KBM-7 (cell line): ENCODE results near the gene CA7.
"Not testable (repeated sequence)": the region's sequence is repeated elsewhere in the genome, so short reads cannot be mapped to it uniquely, and the experiment has no call there.

Source experiments
- DNase-seq: peaks from one replicate; pipeline ENCODE4 v3.0.0-alpha.2; 2015
- in situ Hi-C: fragments of 300-500 bp; cut with MboI; formaldehyde crosslinking; loops from 2 replicates; pipeline ENCODE4 v1.14.3; 2020; ENCODE audit warnings: low sequenced_read_pairs, low pct_unique_long_range_greater_than_20kb, mixed read lengths

The CA7 gene

GRCh38 chr16:66863707-66864106 is 19.5 kb downstream of the CA7 start:
- in situ Hi-C loops: loop anchor here (25.0 kb wide), 1 partner anchor 451 kb away; no protein-coding TSS in a partner anchor
- DNase-seq: no peak

DNA sequence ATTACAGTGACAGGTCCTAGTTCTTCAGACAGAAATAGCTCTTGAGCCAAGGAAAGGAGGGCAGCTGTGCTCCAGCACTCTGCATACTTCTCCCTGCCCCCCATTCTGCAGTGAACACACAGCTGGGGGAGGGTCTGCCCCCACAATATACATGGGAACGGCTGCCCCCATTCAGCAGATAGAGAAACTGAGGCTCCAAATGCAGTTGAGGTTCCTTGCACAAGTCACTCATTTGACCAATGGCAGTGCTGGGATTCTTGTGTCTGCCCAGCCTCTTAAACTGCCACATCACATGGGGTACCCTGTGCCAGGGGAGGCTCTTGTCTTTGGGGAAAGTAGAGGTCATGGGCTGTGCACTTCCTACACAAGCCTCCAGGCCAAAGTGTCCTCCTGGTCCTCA is 25.2 kb downstream of the CA7 start:
- in situ Hi-C loops: loop anchor here (25.0 kb wide), 1 partner anchor 457 kb away; no protein-coding TSS in a partner anchor

DNA sequence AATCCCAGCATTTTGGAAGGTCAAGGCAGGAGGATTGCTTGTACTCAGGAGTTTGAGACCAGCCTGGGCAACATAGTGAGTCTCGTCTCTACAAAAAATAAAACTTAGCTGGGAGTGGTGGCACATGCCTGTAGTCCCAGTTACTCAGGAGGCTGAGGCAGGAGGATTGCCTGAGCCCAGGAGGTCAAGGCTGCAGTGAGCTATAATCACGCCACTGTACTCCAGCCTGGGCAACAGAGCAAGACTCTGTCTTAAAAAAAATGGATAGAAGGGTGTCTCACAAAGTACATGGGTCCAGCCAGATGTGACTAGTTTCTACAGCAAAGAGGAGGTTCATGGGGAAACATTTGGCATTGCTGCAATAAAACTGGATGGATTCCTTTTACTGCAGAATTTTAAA is 27.1 kb downstream of the CA7 start:
- DNase-seq: not testable (repeated sequence)
- in situ Hi-C loops: loop anchor here (25.0 kb wide), 1 partner anchor 459 kb away; no protein-coding TSS in a partner anchor

More for the DNA sequence above, 25.2 kb downstream of the CA7 start:
- no peak for DNase-seq

- in situ Hi-C loops: loop anchor here (25.0 kb wide), 1 partner anchor 460 kb away; no protein-coding TSS in a partner anchor
- no peak for DNase-seq
These were observed 27.6 kb downstream of the CA7 start for GRCh38 chr16:66871840-66872239.

GRCh38 chr16:66872559-66872942 is 28.3 kb downstream of the CA7 start:
- in situ Hi-C loops: loop anchor here (25.0 kb wide), 1 partner anchor 460 kb away; no protein-coding TSS in a partner anchor
- DNase-seq: no peak

DNA sequence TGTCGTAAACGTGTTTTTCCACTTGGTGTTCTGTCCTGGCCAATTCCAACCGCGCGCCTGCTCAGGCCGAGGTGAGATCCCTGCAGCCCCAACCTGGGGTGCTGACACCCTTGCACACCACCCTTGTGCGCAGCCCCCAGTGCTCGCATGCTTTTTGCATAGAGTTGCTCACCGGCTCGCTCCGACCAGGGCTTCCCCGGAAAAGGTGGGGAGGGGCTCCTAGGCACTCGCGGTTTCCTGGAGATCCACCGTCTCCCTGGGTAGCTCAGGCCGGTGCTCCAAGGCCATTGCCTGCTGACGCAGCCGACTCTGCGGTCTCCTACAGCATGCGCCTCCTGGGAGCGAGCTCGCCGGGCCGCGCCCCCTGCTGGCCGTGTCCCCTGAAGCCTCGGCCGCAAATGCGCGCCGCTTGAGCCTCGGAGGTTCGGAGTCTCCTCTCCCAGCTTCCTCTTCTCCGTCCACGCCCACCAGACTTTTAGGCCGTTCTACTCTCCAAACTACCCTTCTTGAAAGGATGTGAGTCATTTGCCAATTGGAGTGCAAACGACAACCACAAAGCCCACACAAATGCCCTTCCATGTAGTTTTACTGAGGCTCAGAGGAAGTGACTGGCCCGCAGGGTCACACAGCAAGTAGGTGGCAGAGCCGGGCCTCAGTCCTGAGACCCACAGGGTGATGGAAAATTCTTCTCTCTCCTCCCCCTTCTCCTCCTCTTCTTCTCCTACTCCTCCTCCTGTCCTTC is 28.9 kb downstream of the CA7 start:
- in situ Hi-C loops: loop anchor here (25.0 kb wide), 1 partner anchor 461 kb away; no protein-coding TSS in a partner anchor
- peak; percentile 100 for DNase-seq

GRCh38 chr16:66873685-66874055 is 29.5 kb downstream of the CA7 start:
- no peak for DNase-seq
- in situ Hi-C loops: loop anchor here (25.0 kb wide), 1 partner anchor 461 kb away; no protein-coding TSS in a partner anchor

- in situ Hi-C loops: loop anchor here (25.0 kb wide), 1 partner anchor 462 kb away; no protein-coding TSS in a partner anchor
- DNase-seq: peak; percentile 41
These were observed 30.0 kb downstream of the CA7 start for GRCh38 chr16:66874079-66874775.

GRCh38 chr16:66878067-66878466 is 33.9 kb downstream of the CA7 start:
- in situ Hi-C loops: no loop called here
- peak; percentile 84 for DNase-seq

- peak; percentile 94 for DNase-seq
- in situ Hi-C loops: no loop called here
These were observed 36.2 kb downstream of the CA7 start, which contains the start of gene PDP2 for GRCh38 chr16:66880288-66881013. PDP2 (plus strand) TSS chr16:66880515; CDS start chr16:66884285, 3,770 bp downstream.

DNA sequence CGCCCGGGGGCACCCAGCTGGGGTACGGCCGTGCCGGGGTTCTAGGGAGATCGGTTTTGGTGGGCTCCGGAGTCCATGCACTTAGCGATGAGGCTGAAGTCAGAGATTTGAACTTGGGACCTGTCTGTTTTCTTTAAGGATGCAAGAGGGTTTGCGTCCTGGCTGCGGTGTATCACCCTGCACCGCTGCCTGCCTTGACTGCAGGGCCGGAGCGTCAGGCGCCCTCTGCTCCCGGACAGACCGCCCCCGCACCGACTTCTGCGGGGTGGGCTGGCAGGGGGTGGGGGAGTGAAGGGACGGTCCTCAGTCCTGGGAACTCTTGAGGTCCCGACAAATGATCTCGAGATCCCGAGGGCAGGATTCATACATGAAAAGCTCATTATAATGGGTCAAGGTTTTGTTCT is 36.8 kb downstream of the CA7 start:
- in situ Hi-C loops: no loop called here
- DNase-seq: no peak

DNA sequence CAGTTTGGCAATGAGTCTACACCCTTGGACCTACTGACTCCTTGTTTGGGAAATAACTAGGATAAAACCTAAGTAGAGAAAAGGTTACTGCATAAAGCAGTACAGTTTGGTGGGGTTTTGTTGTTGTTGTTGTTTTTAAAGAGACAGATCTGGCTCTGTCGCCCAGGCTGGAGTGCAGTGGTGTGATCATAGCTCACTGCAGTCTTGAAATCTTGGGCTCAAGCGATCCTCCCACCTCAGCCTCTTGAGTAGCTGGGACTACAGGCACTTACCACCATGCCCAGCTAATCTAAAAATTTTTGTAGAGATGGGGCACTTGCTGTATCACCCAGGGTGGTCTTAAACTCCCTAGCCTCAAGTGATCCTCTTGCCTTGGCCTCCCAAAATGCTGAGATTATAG is 37.3 kb downstream of the CA7 start:
- DNase-seq: no peak
- in situ Hi-C loops: no loop called here

- in situ Hi-C loops: no loop called here
- DNase-seq: no peak
These were observed 37.8 kb downstream of the CA7 start for GRCh38 chr16:66881964-66882508.

- in situ Hi-C loops: no loop called here
- DNase-seq: no peak
These were observed 38.5 kb downstream of the CA7 start for GRCh38 chr16:66882702-66883101.

GRCh38 chr16:66885491-66885890 is 41.3 kb downstream of the CA7 start:
- no peak for DNase-seq
- in situ Hi-C loops: no loop called here

- in situ Hi-C loops: no loop called here
- DNase-seq: no peak
These were observed 42.1 kb downstream of the CA7 start for GRCh38 chr16:66886321-66886720.

DNA sequence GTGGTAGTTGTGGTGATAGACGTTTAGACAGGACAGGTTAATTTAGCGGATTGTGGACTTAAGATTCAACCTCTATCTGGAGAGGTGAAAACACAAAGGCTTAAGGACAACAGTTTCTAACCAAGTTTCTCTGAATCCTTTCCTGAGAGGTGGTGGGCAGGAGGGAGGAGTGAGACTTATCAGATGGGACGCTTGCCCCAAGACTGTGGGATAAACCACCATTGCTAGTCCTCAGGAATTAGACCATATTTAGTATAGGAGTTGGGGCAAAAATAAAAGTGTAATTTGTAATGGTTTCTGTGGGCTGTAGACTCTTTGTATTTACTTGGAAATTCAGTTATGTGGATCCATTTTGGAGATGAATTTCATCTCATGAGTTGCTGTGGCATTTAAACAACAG is 42.7 kb downstream of the CA7 start:
- in situ Hi-C loops: no loop called here

DNA sequence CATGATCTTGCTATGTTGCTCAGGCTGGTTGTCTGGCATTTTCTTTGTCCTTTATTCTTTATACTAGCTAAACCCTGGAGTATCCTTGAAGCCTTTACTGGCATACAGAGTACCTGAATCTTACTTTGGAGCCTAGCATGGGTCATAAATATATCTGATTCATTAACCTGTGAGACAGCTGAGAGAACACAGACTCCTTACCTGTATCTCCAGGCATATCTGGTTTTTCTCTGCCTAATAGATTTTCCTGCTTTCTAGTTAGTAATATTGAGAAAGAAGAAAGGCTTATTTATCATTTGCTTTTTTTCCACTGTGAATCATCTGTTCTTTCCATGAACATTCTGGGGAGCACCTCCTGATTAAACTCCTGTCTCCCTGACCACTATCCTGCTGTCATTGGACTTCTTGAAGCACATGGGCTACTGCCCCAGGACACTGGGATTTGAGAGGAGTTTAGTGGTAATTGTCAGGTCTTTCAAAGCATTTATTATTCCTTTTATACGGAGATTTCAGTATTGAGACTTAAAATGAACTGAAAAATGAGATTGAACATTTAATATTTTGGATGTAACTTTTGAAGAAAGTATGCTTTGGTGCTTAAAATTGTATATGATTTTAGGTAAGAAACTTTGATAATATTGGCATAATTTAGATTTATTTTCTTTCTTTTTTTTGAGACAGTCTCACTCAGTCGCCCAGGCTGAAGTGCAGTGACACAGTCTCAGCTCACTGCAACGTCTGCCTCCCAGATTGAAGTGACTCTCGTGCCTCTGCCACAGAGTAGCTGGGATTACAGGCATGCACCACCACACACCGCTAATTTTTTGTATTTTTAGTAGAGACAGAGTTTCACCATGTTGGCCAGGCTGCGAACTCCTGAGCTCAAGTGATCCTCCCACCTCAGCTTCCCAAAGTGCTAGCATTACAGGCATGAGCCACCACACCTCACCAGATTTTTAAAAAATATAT is 44.7 kb downstream of the CA7 start:
- no peak for DNase-seq
- in situ Hi-C loops: no loop called here

More for the DNA sequence above, 42.7 kb downstream of the CA7 start:
- DNase-seq: no peak
